Common myeloid progenitor, CD34-positive (primary cell): ENCODE results near the gene EPAS1.

Experiments
- CTCF ChIA-PET: fragments of 350-600 bp; sonication (Branson Sonifier 250); formaldehyde crosslinking; loops from one replicate; lab custom pipeline; 2021; ENCODE audit warnings: antibody characterized with exemption; lab: Charles Lee
- POLR2A ChIA-PET: fragments of 350-600 bp; sonication (Branson Sonifier 250); formaldehyde crosslinking; loops from one replicate; lab custom pipeline; 2021; ENCODE audit warnings: antibody characterized with exemption; lab: Charles Lee
- DNase-seq, 3 donors: peaks; one replicate each; pipeline versions ENCODE4 v3.0.0 to v3.0.0-alpha.2; 2013
- H3K27ac ChIP-seq, 2 experiments: 1 replicate in 1 of 2; 2 replicates in 1 of 2; pipeline ENCODE4 v1.7.0; 2013; ENCODE audit warnings: inconsistent platforms in 2 of 2, low read length in 2 of 2, mild to moderate bottlenecking in 2 of 2, low read depth in 1 of 2, moderate library complexity in 1 of 2; ENCODE audit not compliant: severe bottlenecking in 2 of 2, insufficient read depth in 1 of 2, poor library complexity in 1 of 2
- H3K27me3 ChIP-seq, 5 experiments: replicated peaks in 2 of 5; 1 replicate in 3 of 5; 2 replicates in 2 of 5; pipeline versions ENCODE4 v1.6.1 to v1.7.0; 2013; ENCODE audit warnings: low read length in 4 of 5, mild to moderate bottlenecking in 2 of 5, moderate library complexity in 2 of 5, inconsistent platforms in 1 of 5; ENCODE audit not compliant: insufficient read depth in 5 of 5, control insufficient read depth in 4 of 5
- H3K36me3 ChIP-seq, 4 experiments: 1 replicate in 2 of 4; 2 replicates in 2 of 4; pipeline versions ENCODE4 v1.6.1 to v1.7.0; 2013; ENCODE audit warnings: low read length in 3 of 4, control low read depth in 1 of 4, mild to moderate bottlenecking in 1 of 4; ENCODE audit not compliant: control insufficient read depth in 4 of 4, insufficient read depth in 4 of 4
- H3K4me1 ChIP-seq, 4 experiments: 1 replicate in 3 of 4; 2 replicates in 1 of 4; pipeline versions ENCODE4 v1.6.1 to v1.7.1; 2013; ENCODE audit warnings: low read length in 3 of 4, mild to moderate bottlenecking in 3 of 4, control low read depth in 1 of 4, inconsistent platforms in 1 of 4, moderate library complexity in 1 of 4; ENCODE audit not compliant: control insufficient read depth in 4 of 4, insufficient read depth in 4 of 4; ENCODE audit errors: control extremely low read depth in 1 of 4
- H3K4me3 ChIP-seq, 7 experiments: 1 replicate in 4 of 7; 2 replicates in 3 of 7; pipeline versions ENCODE4 v1.5.1 to v1.7.0; 2013; ENCODE audit warnings: mild to moderate bottlenecking in 7 of 7, low read length in 6 of 7, moderate library complexity in 6 of 7, inconsistent platforms in 2 of 7, low read depth in 2 of 7, control low read depth in 1 of 7; ENCODE audit not compliant: insufficient read depth in 4 of 7, control insufficient read depth in 1 of 7; ENCODE audit errors: extremely low read depth in 1 of 7
- H3K9me3 ChIP-seq, 5 experiments: 1 replicate in 4 of 5; 2 replicates in 1 of 5; pipeline versions ENCODE4 v1.6.1 to v1.7.1; 2013; ENCODE audit warnings: low read length in 4 of 5, mild to moderate bottlenecking in 2 of 5, inconsistent platforms in 1 of 5, low read depth in 1 of 5, moderate library complexity in 1 of 5; ENCODE audit not compliant: control insufficient read depth in 4 of 5, insufficient read depth in 2 of 5; ENCODE audit errors: control extremely low read depth in 1 of 5
- WGBS: methylation state at CpG from one replicate; pipeline ENCODE4 v1.1.5; 2013; ENCODE audit not compliant: insufficient coverage; 5-methylcytosine and 5-hydroxymethylcytosine counted together

The EPAS1 gene

GRCh38 chr2:46422717-46423394 lies 125.6 kb downstream of the EPAS1 start:
- no peak overlapping the region for H3K27ac ChIP-seq
- H3K9me3 ChIP-seq, result peaks cover 0 to 9% (median 3%) of the 10 kb centered on the region in 5 experiments
- H3K36me3 ChIP-seq, result no peaks in the 10 kb centered on the region
- H3K27me3 ChIP-seq, result no peaks in the 10 kb centered on the region
- no CpG with 5 or more reads among the region's 1 CpG for WGBS
- H3K4me3 ChIP-seq, result no peak overlapping the region
- CTCF ChIA-PET, result interaction anchor here (0.7 to 0.9 kb wide), 2 partner anchors 8 to 11 kb away, joined by 3 to 4 read pairs; no protein-coding TSS in a partner anchor
- H3K4me1 ChIP-seq, result no peaks in the 10 kb centered on the region
- POLR2A ChIA-PET, result no interaction called here
- no peak for DNase-seq

- H3K27ac ChIP-seq, result no peak overlapping the region
- no peaks in the 10 kb centered on the region for H3K36me3 ChIP-seq
- no peak for DNase-seq
- no peak overlapping the region for H3K4me3 ChIP-seq
- peaks cover 0 to 5% (median 2%) of the 10 kb centered on the region in 5 experiments for H3K9me3 ChIP-seq
- 92% methylated on average over 2 of the region's 5 CpGs for WGBS
- CTCF ChIA-PET, result no interaction called here
- H3K27me3 ChIP-seq, result no peaks in the 10 kb centered on the region
- H3K4me1 ChIP-seq, result no peaks in the 10 kb centered on the region
- POLR2A ChIA-PET, result interaction anchor here (0.9 kb wide), 1 partner anchor 12 kb away, joined by 3 read pairs; no protein-coding TSS in a partner anchor
These were observed 127.7 kb downstream of the EPAS1 start for GRCh38 chr2:46424937-46425336.

GRCh38 chr2:46428911-46429436 lies 131.8 kb downstream of the EPAS1 start:
- Histone ChIP-seq H3K9me3 (peaks cover 0 to 5% (median 0%) of the 10 kb centered on the region in 5 experiments), H3K4me1 (peaks cover 0 to 4% (median 1%) of the 10 kb centered on the region in 4 experiments), H3K4me3 (no peak overlapping the region), H3K27ac (no peak overlapping the region), H3K36me3 (no peaks in the 10 kb centered on the region), H3K27me3 (no peaks in the 10 kb centered on the region)
- no peak for DNase-seq
- CTCF ChIA-PET, result interaction anchor here (1.3 kb wide), 1 partner anchor 201 kb away, joined by 3 read pairs; no protein-coding TSS in a partner anchor
- WGBS, result 98% methylated on average over 20 of the region's 22 CpGs
- POLR2A ChIA-PET, result no interaction called here

GRCh38 chr2:46430413-46430812 lies 133.2 kb downstream of the EPAS1 start:
- ChIA-PET CTCF (no interaction called here), POLR2A (no interaction called here)
- Histone ChIP-seq H3K4me1 (peaks cover 0 to 4% (median 1%) of the 10 kb centered on the region in 4 experiments), H3K27ac (no peak overlapping the region), H3K9me3 (peaks cover 0 to 5% (median 0%) of the 10 kb centered on the region in 5 experiments), H3K4me3 (no peak overlapping the region), H3K27me3 (no peaks in the 10 kb centered on the region), H3K36me3 (no peaks in the 10 kb centered on the region)
- WGBS, result 100% methylated on average over 1 of the region's 1 CpG
- no peak for DNase-seq

- Histone ChIP-seq H3K27ac (no peak overlapping the region), H3K9me3 (peaks cover 0 to 5% (median 0%) of the 10 kb centered on the region in 5 experiments), H3K4me3 (no peak overlapping the region), H3K36me3 (no peaks in the 10 kb centered on the region), H3K27me3 (no peaks in the 10 kb centered on the region), H3K4me1 (peaks cover 0 to 4% (median 1%) of the 10 kb centered on the region in 4 experiments)
- no peak for DNase-seq
- WGBS, result no CpG with 5 or more reads among the region's 1 CpG
- POLR2A ChIA-PET, result no interaction called here
- CTCF ChIA-PET, result interaction anchor here (0.7 kb wide), 1 partner anchor 9 kb away, joined by 4 read pairs; no protein-coding TSS in a partner anchor
These were observed 133.8 kb downstream of the EPAS1 start for GRCh38 chr2:46430992-46431391.

GRCh38 chr2:46431481-46432235 lies 134.5 kb downstream of the EPAS1 start:
- Histone ChIP-seq H3K9me3 (peaks cover 0 to 5% (median 0%) of the 10 kb centered on the region in 5 experiments), H3K4me1 (peaks cover 0 to 4% (median 1%) of the 10 kb centered on the region in 4 experiments), H3K27me3 (no peaks in the 10 kb centered on the region), H3K4me3 (no peak overlapping the region), H3K27ac (no peak overlapping the region), H3K36me3 (no peaks in the 10 kb centered on the region)
- POLR2A ChIA-PET, result no interaction called here
- peak in 2 of 3 donors; percentile 20 to 34 for DNase-seq
- CTCF ChIA-PET, result interaction anchor here (0.7 kb wide), 1 partner anchor 9 kb away, joined by 4 read pairs; no protein-coding TSS in a partner anchor
- WGBS, result 81% methylated on average over 3 of the region's 5 CpGs
